Measurements from ENCODE around the gene POMZP3. TPM values are rescaled to one million over a fixed set of nuclear protein-coding genes. Genes with fewer than 3 reads are reported as not detected.
A peak's percentile ranks its signal among the peaks of the same experiment; 100 is the strongest.
"Not testable (repeated sequence)": the region's sequence is repeated elsewhere in the genome, so short reads cannot be mapped to it uniquely, and the experiment has no call there.

POMZP3 gene
- total and polyA plus RNA-seq, 2 of the 13 experiments (the other 11 are each of a cell fraction or from before 2014, with no cell fraction given) = 1.5 to 3.5 TPM

DNA sequence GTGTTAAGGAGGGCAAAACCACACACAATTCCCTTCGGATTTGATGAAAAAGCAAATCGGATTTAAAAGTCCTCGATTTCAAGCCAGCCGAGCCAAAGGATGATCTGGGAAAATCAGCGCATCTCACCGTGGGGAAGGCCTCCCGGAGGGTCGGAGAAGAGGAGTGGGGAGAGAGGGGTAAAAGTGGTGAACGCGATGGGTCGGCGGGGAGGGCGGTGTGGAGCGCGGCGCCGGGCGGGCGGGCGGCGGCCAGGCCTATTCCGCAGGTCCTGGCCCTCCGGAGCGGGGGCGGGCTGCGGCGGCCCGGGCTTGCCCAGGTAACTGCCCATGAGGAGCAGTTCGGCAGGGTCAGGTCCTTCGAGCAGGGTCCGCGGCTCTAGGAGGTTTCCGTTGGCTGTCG lies 498 bp downstream of the POMZP3 start (continued):
- TF ChIP-seq KDM2A (CRISPR knock-in tag; IDR thresholded peaks at IDR 0.05; ENCODE audit: borderline replicate concordance, low read depth) = peak; percentile 69

DNA sequence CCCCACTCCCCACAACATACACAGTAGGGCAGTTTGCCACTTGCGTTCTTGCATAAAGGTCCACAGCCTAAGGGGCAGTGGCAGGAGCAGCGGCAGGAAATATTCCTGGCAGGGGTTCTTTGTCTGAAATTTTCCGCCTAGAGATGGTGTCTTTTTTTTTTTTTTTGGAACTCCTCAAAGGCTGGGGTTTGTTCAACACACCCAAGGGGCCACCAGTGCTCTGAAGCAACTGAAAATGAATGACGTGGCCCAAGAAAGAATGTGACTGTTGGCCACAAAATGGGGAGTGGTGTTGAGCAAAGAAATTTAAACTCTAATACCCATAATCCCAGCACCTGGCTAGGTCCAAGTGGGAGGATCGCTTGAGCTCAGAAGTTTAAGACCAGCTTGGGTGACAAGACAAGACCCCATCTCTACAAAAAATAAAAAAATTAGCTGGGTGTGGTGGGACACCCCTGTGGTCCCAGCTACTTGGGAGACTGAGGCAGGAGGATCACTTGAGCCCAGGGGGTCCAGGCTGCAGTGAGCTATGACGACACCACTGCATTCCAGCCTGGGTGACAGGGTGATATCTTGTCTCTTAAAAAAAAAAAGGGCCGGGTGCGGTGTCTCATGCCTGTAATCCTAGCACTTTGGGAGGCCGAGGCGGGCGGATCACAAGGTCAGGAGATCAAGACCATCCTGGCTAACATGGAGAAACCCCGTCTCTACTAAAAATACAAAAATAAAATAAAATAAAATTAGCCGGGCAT lies 7.5 kb downstream of the POMZP3 start:
- H3K4me2 ChIP-seq (ENCODE audit: low read depth, low read length); H3K27ac ChIP-seq (ENCODE audit: extremely low read length, insufficient read depth, low read length); H3K4me3 ChIP-seq (replicated peaks in 1 of 3; ENCODE audit: insufficient read depth in 1 of 3, low read depth in 2 of 3, low read length in 3 of 3); CTCF ChIA-PET (ENCODE audit: low intra/inter-chr PET ratio, low total read pairs); FAIRE-seq; in situ Hi-C loops (cut with HindIII; ENCODE audit: extremely low pct_ligation_motif_present, low pct_unique_long_range_greater_than_20kb); DNase-seq (ENCODE audit: low spot score); H3K9ac ChIP-seq (ENCODE audit: insufficient read depth, low read depth, low read length); H4K20me1 ChIP-seq (ENCODE audit: insufficient read depth, low read length); intact Hi-C loops (cut with micrococcal nuclease; ENCODE audit: unreplicated experiment); BruUV-seq (replicated peaks); H3K4me1 ChIP-seq (ENCODE audit: insufficient read depth, low read length); ATAC-seq; H3K9me3 ChIP-seq (ENCODE audit: low read length); POLR2A ChIA-PET; H3K79me2 ChIP-seq (ENCODE audit: insufficient read depth, low read length); H3K27me3 ChIP-seq (ENCODE audit: control insufficient read depth in 1 of 2, insufficient read depth in 2 of 2, low read length in 2 of 2); H2AFZ ChIP-seq (ENCODE audit: low read length); H3K36me3 ChIP-seq (replicated peaks in 1 of 2; ENCODE audit: control insufficient read depth in 1 of 2, insufficient read depth in 2 of 2, low read length in 2 of 2): not testable (repeated sequence)
- WGBS (ENCODE audit: low lambda C conversion rate) = 93% methylated on average over 5 of the region's 13 CpGs

DNA sequence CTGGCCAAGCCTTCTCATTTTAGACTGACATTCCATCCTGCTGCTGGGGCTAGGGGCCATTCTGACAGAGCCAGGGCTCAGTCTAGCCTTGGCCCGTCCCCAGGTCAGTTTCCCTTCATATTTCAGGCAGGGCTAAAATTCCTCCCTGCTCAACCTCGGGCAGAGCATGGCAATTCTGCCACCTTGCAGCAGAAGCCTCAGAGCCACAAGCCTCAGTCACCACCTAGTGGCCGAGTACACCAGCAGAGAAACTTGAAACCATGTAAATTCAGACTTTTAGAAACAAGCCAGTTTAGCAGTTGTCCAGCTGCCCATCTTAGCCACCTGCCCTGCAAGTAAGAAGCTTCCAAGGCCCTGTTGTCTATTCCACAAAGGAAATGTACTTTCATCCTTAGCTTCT lies 13.3 kb downstream of the POMZP3 start:
- BruUV-seq (replicated peaks); H3K27ac ChIP-seq (ENCODE audit: extremely low read length, insufficient read depth, low read length): not testable (repeated sequence)
- no CpG with 5 or more reads among the region's 3 CpGs for WGBS (ENCODE audit: low lambda C conversion rate)

DNA sequence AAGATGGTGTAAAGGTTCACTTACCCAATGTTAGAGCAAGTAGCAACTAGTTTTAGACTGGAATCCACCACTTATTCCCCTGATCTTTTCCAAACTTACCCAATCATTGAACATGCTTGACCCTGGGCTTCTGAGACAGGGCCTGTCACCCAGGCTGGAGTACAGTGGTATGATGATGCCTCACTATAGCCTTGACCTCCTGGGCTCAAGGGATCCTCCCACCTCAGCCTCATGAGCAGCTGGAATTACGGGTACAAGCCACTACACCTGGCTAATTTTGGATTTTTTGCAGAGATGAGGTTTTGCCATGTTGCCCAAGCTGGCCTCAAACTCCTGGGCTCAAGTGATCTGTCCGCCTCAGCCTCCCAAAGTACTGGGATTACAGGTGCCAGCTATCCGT lies 14.8 kb downstream of the POMZP3 start:
- H3K4me1 ChIP-seq (ENCODE audit: insufficient read depth, low read length); DNase-seq (ENCODE audit: low spot score); H3K79me2 ChIP-seq (ENCODE audit: insufficient read depth, low read length); BruUV-seq (replicated peaks); H3K27me3 ChIP-seq (ENCODE audit: control insufficient read depth in 1 of 2, insufficient read depth in 2 of 2, low read length in 2 of 2); H3K27ac ChIP-seq (ENCODE audit: extremely low read length, insufficient read depth, low read length); CTCF ChIA-PET (ENCODE audit: low intra/inter-chr PET ratio, low total read pairs); H3K9ac ChIP-seq (ENCODE audit: insufficient read depth, low read depth, low read length); H3K9me3 ChIP-seq (ENCODE audit: low read length); FAIRE-seq; POLR2A ChIA-PET; H4K20me1 ChIP-seq (ENCODE audit: insufficient read depth, low read length); in situ Hi-C loops (cut with HindIII; ENCODE audit: extremely low pct_ligation_motif_present, low pct_unique_long_range_greater_than_20kb); ATAC-seq; intact Hi-C loops (cut with micrococcal nuclease; ENCODE audit: unreplicated experiment); H2AFZ ChIP-seq (ENCODE audit: low read length); H3K4me2 ChIP-seq (ENCODE audit: low read depth, low read length); H3K36me3 ChIP-seq (replicated peaks in 1 of 2; ENCODE audit: control insufficient read depth in 1 of 2, insufficient read depth in 2 of 2, low read length in 2 of 2); H3K4me3 ChIP-seq (replicated peaks in 1 of 3; ENCODE audit: insufficient read depth in 1 of 3, low read depth in 2 of 3, low read length in 3 of 3): not testable (repeated sequence)
- no CpG with 5 or more reads among the region's 3 CpGs for WGBS (ENCODE audit: low lambda C conversion rate)

More for the DNA sequence above, 13.3 kb downstream of the POMZP3 start:
- H3K9me3 ChIP-seq (ENCODE audit: low read length); CTCF ChIA-PET (ENCODE audit: low intra/inter-chr PET ratio, low total read pairs); H3K4me2 ChIP-seq (ENCODE audit: low read depth, low read length); H3K27me3 ChIP-seq (ENCODE audit: control insufficient read depth in 1 of 2, insufficient read depth in 2 of 2, low read length in 2 of 2); H3K9ac ChIP-seq (ENCODE audit: insufficient read depth, low read depth, low read length); H3K4me3 ChIP-seq (replicated peaks in 1 of 3; ENCODE audit: insufficient read depth in 1 of 3, low read depth in 2 of 3, low read length in 3 of 3); H3K79me2 ChIP-seq (ENCODE audit: insufficient read depth, low read length); H4K20me1 ChIP-seq (ENCODE audit: insufficient read depth, low read length); H3K4me1 ChIP-seq (ENCODE audit: insufficient read depth, low read length); H3K36me3 ChIP-seq (replicated peaks in 1 of 2; ENCODE audit: control insufficient read depth in 1 of 2, insufficient read depth in 2 of 2, low read length in 2 of 2); in situ Hi-C loops (cut with HindIII; ENCODE audit: extremely low pct_ligation_motif_present, low pct_unique_long_range_greater_than_20kb); H2AFZ ChIP-seq (ENCODE audit: low read length); POLR2A ChIA-PET; intact Hi-C loops (cut with micrococcal nuclease; ENCODE audit: unreplicated experiment): not testable (repeated sequence)
- TF ChIP-seq SMC3 (IDR thresholded peaks at IDR 0.05; ENCODE audit: low read length) = peak; percentile 51; the same call in 1 of the 2 replicates
- TF ChIP-seq, protein P1, sequence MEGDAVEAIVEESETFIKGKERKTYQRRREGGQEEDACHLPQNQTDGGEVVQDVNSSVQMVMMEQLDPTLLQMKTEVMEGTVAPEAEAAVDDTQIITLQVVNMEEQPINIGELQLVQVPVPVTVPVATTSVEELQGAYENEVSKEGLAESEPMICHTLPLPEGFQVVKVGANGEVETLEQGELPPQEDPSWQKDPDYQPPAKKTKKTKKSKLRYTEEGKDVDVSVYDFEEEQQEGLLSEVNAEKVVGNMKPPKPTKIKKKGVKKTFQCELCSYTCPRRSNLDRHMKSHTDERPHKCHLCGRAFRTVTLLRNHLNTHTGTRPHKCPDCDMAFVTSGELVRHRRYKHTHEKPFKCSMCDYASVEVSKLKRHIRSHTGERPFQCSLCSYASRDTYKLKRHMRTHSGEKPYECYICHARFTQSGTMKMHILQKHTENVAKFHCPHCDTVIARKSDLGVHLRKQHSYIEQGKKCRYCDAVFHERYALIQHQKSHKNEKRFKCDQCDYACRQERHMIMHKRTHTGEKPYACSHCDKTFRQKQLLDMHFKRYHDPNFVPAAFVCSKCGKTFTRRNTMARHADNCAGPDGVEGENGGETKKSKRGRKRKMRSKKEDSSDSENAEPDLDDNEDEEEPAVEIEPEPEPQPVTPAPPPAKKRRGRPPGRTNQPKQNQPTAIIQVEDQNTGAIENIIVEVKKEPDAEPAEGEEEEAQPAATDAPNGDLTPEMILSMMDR (CRISPR knock-in tag; IDR thresholded peaks at IDR 0.05) = peak; percentile 56
- peak; percentile 77 for TF ChIP-seq STAG1 (CRISPR knock-in tag; IDR thresholded peaks at IDR 0.05)
- TF ChIP-seq SIX1 (CRISPR knock-in tag; IDR thresholded peaks at IDR 0.05; ENCODE audit: borderline replicate concordance) = peak; percentile 82
- FAIRE-seq (peak; percentile 81), ATAC-seq (peak; percentile 73), DNase-seq (ENCODE audit: low spot score) (peak; percentile 44)
